NCI-H524 (cell line): ENCODE measurements around the gene RBBP8NL.
A peak's percentile ranks its signal among the peaks of the same experiment; 100 is the strongest.

Source experiments
- DNase-seq, 2 experiments: peaks; one replicate each; lab custom pipeline; 2025; lab: John Stamatoyannopoulos, UW

Gene RBBP8NL

GRCh38 chr20:62407221-62407992 is 19.9 kb downstream of the RBBP8NL start, which contains the start of gene CABLES2:
CABLES2 (minus strand) TSS chr20:62407285; CDS start chr20:62407276, 9 bp downstream.
- peak; percentile 89 to 92 for DNase-seq

DNA sequence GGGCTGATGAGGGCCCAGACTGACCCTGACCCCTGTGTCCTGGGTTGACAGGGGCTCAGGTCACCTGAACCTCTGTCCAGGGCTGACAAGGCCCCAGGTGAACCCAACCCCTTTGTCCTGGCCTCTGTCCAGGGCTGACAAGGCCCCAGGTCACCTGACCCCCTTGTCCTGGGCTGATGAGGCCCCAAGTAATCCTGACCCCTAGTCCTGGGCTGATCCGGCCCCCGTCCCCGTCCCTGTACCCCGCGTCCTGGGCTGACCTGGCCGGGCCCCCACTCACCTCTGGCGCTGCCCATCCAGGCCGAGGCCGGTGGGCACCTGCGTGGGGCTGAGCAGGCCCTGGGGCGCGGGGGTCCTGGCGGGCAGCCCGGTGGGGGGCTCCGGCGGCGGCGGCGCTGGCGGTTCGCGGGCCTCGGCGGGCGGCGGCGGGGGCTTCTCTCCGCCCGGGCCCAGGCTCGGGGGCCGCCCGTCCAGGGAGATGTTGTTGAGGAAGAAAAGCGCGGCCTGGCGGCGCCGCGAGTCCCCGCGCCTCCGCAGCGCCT is 20.6 kb downstream of the RBBP8NL start:
- no peak for DNase-seq

DNA sequence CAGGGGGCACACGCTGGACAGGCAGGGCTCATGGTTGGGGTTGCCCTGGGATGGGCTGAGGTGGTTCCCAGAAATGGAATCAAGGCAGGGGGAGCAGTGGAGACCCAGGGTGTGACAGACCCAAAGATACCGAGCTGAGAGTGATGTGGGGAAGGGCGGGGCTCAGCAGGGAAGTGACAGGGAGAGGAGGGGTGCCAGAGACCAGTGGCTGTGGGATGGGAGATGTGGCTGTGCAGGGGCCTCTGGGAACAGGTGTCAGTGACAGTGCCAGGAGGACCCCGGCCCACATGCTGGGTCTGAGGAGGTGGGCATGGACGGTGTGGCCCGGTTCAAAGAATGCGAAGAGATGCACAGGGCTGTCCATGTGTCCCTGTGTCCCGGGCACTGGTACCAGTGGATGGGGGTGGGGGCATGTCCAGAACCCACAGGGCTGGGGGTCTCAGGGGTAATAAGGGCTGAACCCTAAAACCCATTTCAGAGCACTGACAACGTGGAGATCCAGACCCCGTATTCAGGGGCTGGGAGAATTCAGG is 21.3 kb downstream of the RBBP8NL start:
- no peak for DNase-seq

DNA sequence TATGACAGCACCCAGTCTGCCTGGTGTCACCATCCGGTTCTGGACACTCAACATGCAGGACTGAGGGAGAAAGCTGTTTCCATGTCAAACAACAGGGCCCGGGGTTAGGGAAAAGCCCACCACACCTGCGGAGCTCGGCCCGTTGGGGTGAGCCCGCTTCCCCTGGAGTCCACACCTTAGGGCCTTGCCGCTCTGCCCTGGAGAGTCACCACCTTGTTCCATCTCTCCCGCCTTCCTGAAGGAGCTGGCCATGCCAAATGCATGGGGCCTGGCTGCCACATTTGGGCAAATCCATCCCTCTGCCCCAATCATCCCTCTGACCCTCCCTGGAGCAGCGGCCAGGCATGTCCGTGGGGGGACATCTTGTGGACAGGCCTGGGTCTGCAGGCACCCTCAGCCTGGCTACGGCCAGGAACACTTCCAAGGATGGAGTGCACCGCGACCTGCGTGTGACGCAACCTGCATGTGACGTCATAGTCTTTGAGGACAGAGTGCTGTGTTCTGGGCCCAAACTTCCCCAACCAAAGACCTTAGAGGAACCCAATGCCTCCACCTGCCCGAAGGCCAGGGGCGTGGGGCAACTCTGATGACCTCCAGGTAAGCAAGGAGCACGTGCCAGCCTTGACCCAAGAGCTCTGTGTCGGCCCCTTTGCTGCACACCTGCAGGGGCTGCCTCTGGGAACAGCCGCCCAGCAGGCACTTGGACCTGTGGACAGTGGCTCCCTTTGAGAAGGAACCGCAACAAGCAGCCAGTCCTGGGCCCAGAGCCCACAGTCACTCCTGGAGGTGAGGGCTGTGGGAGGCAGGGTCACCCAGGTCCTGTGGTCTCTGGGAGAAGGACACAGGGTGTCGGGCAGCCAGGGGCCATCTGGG is 22.0 kb downstream of the RBBP8NL start:
- peak in 1 of 2 experiments; percentile 53 for DNase-seq

DNA sequence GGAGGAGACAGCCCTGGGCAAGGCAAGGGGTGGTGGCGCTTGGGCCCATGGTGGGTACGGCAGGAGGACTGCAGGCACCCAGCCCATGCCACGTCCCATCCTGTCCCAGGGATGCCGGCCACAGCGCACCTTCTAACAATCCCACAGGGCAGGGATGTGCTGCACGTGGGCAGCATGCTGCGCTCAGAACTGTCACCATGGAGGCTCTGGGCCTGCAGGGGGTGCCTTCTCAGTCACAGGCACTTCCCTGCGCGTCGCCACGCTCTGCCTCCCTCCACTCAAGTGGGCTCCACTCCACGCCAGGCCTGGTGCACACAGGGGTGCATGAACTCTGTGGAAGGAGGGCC is 22.6 kb downstream of the RBBP8NL start:
- no peak for DNase-seq

GRCh38 chr20:62404112-62404665 is 23.1 kb downstream of the RBBP8NL start:
- no peak for DNase-seq

DNA sequence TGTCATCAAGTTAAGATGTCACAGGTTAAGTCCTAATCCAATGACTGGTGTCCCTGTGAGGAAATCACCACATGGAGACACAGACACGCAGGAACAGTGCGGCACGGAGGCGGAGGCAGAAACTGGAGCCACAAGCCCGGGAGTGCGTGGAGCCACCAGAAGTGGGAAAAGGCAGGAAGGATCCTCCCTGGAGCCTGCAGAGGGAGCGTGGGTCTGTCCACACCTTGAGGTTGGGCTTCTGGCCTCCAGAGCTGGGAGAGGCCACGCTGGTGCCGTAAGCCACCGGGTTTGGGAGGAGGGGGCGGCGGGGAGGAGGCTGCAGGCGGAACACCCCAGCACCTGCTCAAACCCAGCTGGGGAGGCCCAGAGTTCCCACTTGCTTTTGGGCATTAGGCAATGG is 24.0 kb downstream of the RBBP8NL start:
- DNase-seq: no peak

DNA sequence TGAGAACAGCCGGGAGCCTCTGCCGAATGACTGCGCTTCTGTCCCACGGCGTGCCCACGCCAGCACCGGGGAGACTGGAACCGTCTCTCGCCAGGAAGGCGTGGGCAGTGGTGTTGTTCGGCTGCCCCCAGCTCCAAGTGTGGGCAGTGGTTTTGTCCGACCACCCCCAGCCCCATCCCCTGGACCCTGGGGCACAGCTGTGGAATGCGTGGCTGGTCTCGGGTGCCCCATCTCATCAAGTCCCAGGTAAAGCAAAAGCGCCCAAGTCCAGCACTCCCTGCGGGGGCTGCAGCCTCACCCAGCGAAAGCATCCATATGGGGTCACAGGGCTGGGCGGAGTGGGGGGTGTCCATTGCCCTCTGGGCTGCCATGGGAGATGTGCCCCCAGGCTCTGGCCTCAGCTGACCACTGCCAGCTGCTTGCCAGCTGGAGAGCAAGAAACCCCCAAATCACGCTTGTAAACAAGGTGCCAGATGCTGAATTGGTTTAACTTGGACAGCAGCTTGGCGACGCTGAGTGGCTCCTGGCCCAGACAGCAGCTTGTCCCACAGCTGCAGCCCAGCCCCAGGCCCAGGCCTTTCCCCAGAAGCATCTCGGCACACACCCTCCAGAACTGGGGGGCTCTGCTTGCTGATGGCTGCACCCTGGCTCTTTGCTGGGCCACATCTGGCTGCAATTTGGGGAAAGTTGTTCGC is 24.7 kb downstream of the RBBP8NL start:
- peak in 1 of 2 experiments; percentile 63 for DNase-seq

- DNase-seq: no peak
These were observed 26.0 kb downstream of the RBBP8NL start for GRCh38 chr20:62401331-62401779.

DNA sequence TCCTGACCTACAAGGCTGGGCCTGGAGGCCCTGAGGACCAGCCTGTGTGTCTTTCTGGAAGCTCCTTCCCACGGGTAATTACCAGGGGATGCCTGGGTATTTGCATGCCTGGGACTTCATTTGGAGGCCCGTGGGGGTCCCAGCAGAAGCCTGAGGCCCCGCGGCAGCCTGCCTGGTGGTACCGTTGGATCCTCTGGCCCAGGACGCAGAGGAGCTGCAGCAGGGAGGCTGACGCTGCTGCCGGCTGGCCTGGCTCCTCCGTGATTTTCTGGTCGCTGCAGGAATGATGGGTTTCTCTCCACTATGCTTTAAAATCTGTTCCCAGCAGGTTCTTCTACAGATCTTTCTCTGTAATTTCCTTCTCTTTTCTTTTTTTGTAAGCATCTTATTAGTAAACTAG is 26.8 kb downstream of the RBBP8NL start:
- DNase-seq: no peak

- peak; percentile 59 to 76 for DNase-seq
These were observed 27.3 kb downstream of the RBBP8NL start for GRCh38 chr20:62400021-62400420.

DNA sequence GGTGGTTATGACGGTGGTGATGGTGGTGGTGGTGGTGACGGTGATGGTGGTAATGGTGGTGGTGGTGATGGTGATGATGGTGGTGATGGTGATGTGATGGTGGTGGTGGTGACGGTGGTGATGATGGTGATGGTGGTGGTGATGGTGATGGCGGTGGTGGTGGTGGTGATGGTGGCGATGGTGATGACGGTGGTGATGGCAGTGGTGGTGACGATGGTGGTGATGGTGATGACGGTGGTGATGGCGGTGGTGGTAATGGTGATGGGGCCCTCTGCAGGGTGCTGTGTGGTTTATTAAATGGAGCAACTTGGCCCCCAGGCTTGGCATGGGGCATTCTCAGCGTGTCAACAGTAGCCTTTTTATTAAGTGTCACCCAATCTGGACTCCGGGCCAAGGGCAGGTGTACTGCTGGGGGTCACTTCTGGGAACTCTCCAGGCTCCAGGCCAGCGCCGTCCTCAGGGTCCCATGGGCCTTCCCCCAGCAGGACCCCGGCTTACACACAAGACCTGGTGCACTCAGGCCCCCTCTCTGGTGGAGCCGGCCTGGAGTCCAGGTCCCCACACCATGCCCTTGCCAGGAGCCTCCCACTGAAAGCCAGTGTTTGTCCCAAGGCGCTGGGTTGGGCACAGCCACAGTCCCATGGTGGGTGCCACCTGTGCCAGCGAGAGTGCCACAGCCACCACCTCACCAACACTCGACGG is 29.1 kb downstream of the RBBP8NL start:
- DNase-seq: no peak

GRCh38 chr20:62396367-62397239 is 30.7 kb downstream of the RBBP8NL start:
- no peak for DNase-seq

GRCh38 chr20:62395311-62396242 is 31.8 kb downstream of the RBBP8NL start:
- DNase-seq: no peak

DNA sequence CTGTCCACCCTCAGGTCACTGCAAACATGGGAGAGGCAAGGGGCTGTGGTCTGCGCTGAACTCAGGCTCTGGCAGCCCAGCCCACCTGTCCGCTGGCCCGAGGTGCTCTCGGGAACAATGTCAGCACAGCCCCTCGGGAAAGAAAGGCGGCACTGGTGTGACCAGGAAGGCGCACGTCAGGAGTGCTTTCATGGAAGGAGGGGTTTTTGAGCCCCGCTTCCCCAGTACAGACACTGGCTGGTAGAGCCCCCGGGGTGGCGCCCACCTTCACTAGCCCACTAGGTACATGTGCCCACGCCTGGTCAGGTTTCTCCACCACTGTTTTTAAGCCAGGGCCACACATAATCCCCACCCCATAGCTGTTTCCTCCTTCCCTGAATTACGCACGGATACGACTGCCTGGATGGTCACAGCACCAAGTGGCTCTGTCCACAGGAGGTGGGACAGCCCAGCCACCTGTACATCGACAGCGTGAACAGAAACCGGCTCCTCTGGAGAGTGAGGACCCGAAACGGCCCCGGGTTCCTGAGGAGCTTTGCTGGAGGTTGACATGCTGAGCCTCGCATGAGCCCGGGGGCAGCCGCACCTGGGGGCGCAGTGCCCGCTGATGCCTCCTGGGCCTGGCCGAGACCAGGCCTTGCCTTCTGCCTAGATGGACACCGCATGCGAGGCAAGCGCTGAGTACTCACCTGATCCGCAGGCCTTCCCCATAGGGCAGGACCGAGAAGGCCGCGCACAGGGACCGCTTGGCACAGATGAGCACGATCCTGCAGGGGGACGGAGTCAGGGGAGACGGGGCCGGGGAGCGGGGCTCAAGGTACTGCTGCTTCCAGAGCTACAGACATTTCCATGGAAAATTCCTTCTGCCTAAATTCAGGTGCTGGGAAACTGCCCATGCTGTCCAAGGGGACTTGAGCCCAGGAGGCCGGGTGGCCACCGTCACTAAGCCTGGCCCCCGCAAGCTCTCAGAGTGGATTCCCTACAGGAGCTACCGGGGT is 32.8 kb downstream of the RBBP8NL start:
- DNase-seq: no peak

DNA sequence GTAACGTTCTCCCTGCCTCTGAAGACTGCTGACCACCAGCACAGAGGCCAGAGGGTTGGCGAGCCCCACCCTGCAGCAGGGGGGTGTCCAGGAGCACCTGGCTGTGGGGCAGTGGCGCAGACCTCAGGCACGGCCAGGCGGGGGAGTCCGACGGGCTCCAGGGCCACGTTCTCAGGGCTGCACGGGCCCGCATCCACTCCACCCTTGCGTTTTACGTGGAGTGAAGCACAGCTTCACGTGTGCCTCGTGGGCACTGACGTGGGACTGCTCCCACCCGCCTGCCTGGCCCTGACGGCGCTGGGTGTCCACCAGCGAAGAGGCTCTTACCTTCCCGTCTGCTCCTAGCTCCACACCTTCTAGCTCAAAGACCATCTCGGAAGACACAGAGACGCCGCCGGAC is 33.5 kb downstream of the RBBP8NL start:
- DNase-seq: no peak

DNA sequence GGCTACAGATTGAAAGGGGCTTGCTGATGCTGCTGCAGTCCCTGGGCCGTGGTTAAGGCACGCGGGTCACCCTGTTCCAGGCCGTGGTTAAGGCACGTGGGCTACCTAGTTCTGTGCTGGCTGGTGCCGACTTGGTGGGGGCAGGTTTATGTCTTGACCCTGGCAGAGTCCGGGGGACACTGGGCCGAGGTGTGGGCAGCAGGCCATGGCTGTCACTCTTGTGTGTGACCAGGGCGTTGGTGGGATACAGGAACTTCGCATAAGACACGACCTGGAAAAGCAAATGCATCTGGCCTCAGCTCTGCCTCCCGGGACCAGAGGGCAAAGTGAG is 34.0 kb downstream of the RBBP8NL start:
- DNase-seq: no peak
